HTR-8/SVneo (cell line): ENCODE measurements around the gene HTRA3.

Source experiments
- DNase-seq: peaks from one replicate; pipeline ENCODE4 v3.0.0; 2011; ENCODE audit warnings: low spot score, mixed read lengths; ENCODE audit not compliant: insufficient read length
- FAIRE-seq: peaks from 2 replicates; lab custom pipeline; 2011; peaks lifted over from hg19 to GRCh38; lab: Jason Lieb, UNC

The HTRA3 gene

DNA sequence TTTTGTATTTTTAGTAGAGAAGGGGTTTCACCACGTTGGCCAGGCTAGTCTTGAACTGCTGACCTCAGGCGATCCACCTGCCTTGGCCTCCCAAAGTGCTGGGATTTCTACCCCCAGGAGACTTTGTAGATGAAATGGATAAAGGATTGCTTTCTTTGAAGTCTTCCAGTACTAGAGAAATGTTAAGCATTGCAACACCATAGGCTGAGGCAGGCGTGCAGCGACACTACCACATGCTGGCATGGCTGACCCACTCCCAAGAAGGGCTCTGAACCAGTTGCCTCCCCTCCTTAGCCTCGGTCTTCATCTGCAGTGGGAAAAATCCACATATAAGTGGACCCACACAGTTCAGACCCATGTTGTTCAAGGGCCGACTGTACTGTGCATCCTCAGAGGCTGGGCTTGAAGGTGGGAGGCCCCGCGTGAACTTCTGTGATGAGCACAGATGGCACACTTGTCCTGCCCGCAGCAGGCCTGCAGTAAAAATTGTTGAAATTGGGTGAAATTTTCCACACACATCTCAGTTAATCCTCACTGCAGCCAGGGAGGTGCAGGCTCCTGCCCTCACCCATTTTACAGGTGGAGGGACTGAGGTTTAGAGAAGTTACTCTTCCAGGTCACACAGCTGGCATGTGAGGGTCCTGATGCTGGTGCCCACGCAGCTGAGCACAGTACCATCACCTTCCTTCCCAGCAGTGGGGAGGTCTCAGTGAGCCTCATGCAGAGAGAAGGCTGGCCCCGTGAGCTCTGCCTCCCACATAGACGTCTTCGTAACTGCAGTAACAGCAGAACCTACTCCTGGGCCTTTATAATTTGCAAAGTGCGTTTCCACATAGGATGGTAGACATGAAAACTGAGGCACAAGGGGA is 35.5 kb downstream of the HTRA3 start:
- no peak for DNase-seq
- FAIRE-seq = no peak

DNA sequence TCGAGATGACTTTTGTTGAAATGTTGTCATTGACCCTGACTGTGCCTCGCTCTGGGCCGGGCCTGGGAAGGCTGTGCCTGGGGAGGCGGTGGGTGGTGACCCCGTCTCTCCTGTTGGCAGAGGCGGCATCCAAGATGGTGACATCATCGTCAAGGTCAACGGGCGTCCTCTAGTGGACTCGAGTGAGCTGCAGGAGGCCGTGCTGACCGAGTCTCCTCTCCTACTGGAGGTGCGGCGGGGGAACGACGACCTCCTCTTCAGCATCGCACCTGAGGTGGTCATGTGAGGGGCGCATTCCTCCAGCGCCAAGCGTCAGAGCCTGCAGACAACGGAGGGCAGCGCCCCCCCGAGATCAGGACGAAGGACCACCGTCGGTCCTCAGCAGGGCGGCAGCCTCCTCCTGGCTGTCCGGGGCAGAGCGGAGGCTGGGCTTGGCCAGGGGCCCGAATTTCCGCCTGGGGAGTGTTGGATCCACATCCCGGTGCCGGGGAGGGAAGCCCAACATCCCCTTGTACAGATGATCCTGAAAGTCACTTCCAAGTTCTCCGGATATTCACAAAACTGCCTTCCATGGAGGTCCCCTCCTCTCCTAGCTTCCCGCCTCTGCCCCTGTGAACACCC is 36.4 kb downstream of the HTRA3 start:
- FAIRE-seq (peak; percentile 38), DNase-seq (no peak)

GRCh38 chr4:8306511-8307021 is 37.0 kb downstream of the HTRA3 start:
- FAIRE-seq (no peak), DNase-seq (no peak)

- no peak for FAIRE-seq
- no peak for DNase-seq
These were observed 37.6 kb downstream of the HTRA3 start for GRCh38 chr4:8307121-8307520.

GRCh38 chr4:8307714-8308113 is 38.2 kb downstream of the HTRA3 start:
- FAIRE-seq (no peak), DNase-seq (no peak)

GRCh38 chr4:8308144-8308543 is 38.6 kb downstream of the HTRA3 start:
- DNase-seq (no peak), FAIRE-seq (no peak)

DNA sequence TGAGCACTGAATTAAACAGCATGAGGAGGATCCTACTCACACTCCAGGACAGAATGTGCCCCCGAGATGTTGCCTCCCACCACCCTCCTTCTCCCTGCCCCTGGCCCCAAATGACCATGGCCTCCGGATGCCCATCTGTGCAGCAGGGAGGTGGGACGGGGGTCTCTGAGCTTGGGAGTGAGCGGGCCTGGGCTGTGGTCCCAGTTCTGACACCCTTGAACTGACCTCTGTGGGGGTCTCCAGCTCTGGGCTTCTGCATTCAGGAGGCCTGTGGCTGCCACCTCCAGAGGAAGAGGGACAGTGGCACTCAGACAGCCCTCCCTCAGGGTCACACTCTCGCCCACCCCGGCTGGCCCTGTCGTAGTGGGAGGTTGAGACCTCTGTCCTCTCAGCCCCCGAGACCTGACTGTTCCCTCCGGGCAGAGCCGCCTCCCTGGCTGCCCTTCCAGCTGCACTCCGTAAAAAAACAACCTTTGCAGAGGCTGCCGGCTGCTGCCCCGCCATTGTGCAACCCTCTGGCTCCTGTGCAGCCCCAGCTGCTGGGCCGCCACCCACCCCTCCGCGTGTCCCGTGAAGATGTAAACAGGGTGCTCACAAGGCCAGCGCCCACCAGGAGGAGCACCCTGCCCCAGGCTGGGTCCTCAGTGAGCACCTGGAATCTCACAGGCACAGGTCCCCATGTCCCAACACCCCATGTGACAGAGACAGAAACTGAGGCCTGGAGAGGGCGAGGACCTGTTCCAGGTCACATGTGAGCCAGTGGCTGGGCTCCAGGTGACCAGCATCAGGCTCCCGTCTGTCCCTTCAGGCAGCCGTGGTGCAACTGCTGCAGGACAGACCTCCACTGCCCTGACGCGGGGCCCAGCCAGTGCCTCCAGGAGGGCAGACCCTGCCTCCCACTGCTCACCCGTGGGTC is 39.6 kb downstream of the HTRA3 start:
- no peak for DNase-seq
- FAIRE-seq = no peak

- no peak for FAIRE-seq
- DNase-seq = no peak
These were observed 40.8 kb downstream of the HTRA3 start for GRCh38 chr4:8310306-8310705.

DNA sequence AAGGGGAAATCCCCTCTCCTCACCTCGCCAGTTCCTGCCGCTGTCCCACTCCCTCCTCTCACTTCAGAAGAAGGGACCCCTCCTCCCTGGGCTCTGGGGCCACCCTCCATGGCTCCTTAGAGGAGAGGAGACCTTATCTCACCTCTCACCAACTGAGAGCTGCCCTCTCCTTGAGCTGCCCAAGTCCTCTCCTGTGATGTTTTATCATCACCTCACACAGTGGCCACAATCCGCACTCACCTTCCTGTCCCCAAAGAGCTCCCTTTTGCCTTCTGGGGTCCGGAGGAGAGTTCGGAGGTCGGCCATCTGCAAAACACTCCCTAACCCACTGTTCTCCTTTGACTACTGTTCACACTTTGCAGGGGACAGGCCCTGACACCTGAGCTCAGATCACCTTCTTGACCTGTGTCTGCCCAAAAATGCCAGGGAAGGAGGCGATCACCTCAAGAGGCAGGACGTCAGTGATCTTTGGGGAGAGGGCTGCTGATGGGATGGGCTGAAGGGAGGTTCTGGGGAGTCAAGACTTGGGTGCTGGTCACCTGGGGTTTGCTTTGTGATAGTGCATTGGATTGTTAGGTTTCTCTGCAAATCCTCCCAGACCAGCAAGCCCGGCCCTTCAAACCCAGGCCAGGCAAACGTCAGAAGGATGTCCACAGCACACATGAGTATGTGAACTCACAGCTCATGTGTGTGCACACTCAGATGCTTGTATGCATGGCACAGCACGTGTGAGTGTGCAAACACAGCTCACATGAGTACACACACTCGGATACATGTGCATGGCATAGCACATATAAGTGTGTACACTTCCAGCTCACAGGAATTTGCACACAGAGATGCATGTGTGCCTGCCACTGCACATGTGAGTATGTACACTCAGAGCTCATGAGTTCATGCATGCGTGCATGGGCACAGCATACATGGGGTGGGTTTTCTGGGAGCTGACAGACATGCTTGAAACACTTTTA is 41.8 kb downstream of the HTRA3 start:
- FAIRE-seq = peak; percentile 57
- no peak for DNase-seq

GRCh38 chr4:8312069-8312445 is 42.5 kb downstream of the HTRA3 start:
- DNase-seq (no peak), FAIRE-seq (no peak)

DNA sequence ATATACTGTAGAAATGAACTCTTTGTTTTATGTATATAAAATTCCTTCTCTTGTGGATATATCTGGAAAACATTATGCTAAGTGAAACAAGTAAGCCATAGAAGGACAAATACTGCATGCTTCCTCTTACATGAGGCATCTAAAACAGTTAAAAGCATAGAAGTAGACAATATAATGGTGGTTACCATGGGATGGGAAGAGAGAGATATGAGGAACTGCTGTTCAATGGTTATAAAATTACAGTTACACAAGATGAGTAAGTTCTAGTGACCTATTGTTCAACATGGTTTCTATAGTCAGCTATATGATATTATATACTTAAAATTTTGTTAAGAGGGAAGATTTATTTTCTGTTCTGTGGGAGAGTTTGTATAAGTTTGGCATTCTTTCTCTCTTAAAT is 43.4 kb downstream of the HTRA3 start:
- FAIRE-seq (no peak), DNase-seq (no peak)

DNA sequence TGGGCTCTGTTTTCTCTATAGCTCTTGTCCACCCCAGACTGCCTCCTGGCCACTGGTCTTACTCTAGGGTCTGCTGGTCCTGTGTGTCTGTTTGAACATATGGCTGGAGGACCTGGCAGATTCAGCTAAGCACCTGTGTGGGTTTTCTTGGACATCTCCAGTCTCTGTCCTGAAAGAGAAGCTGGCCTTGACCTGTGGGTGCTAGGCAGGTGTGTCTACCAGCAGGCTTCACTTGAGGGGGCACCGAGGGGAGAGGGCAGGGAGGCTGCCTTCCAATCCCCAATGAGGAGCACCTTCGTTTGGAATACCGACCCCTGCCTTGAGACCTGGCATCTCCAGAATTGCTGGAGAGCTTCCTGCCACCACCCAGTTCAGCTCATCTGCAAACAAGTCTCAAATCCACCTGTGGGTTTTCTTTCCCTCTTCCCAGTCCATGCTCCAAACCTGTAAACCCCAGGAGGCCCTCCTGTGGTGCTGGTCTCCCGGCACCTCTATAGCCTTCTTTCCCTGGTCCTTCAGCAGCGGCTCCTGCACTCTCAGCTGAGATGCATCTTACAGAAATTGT is 45.2 kb downstream of the HTRA3 start:
- no peak for DNase-seq
- FAIRE-seq = no peak

GRCh38 chr4:8315435-8316250 is 46.1 kb downstream of the HTRA3 start:
- FAIRE-seq = peak; percentile 97
- DNase-seq = peak; percentile 88

DNA sequence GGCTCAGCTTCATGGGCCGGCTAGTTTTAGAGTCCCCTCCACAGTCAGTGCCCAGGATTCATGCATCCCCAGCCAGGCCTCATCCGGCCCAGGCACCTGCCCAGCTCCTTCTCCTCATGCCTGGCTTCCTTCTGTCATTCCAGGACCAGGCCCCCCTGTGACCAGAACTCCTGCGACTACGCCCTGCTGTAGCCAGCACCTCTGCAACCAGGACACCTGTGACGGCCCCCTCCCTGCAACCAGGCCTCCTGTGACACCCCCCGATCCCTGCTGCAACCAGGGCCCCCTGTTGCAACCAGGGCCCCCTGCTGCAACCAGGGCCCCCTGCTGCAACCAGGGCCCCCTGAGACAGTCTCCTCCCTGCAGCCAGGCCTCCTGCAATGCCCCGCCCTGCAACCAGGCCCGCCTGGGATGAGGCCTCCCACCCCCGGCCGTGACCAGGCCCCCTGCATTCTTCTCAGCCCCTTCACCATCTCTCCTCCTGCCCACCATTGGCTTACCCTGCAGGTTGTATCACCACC is 46.8 kb downstream of the HTRA3 start:
- FAIRE-seq = no peak
- DNase-seq = no peak

DNA sequence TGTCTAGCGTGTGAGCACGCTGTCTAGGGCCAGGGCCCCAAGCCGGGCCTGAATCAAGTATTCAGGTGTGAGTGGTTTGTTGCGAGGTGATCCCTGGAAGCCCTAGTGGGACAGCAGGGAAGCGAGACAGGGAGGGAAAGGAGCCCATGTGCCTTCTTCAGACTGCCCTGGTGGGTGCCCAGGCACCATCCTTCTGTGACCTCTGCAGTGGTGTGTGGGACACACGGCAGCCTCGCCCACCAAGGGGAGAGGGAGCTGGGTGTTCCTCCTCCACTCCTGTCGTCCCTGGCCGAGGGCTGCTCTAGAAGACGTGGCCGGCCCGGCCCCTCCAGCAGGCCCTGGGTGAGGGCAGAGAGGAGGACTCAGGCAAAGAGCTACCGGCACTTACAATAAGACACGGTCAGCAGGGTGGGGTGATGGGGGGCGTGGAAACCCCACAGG is 47.4 kb downstream of the HTRA3 start:
- FAIRE-seq (no peak), DNase-seq (no peak)

- FAIRE-seq = no peak
These were observed 47.9 kb downstream of the HTRA3 start for GRCh38 chr4:8317474-8317873.

GRCh38 chr4:8318509-8318908 is 49.0 kb downstream of the HTRA3 start:
- FAIRE-seq (peak; percentile 65), DNase-seq (no peak)

More at GRCh38 chr4:8317474-8317873, 47.9 kb downstream of the HTRA3 start:
- DNase-seq = no peak

DNA sequence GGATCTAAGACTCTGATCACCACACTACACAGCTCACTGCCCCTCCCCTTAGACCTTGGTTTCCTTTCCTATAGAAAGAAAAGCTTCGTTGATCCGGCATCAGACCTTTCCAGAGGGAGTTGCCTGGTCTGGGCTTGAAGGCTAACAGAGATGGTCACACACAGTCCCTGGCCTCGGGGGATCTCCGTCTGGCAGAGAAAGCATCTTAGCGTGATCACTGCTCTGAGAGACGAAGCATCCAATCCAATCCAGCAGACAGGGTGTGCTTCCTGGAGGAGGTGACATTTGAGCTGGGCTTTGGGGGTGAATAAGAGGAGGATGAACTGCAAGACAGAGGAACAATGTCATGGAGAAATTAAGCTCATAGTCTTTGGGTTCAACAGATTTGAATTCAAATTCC is 49.5 kb downstream of the HTRA3 start:
- DNase-seq (no peak), FAIRE-seq (no peak)
